ENCODE data around the gene SLC6A6.

GRCh38 chr3:14536837-14537589, 134.6 kb downstream of the SLC6A6 start:
- TF ChIP-seq, protein P1, sequence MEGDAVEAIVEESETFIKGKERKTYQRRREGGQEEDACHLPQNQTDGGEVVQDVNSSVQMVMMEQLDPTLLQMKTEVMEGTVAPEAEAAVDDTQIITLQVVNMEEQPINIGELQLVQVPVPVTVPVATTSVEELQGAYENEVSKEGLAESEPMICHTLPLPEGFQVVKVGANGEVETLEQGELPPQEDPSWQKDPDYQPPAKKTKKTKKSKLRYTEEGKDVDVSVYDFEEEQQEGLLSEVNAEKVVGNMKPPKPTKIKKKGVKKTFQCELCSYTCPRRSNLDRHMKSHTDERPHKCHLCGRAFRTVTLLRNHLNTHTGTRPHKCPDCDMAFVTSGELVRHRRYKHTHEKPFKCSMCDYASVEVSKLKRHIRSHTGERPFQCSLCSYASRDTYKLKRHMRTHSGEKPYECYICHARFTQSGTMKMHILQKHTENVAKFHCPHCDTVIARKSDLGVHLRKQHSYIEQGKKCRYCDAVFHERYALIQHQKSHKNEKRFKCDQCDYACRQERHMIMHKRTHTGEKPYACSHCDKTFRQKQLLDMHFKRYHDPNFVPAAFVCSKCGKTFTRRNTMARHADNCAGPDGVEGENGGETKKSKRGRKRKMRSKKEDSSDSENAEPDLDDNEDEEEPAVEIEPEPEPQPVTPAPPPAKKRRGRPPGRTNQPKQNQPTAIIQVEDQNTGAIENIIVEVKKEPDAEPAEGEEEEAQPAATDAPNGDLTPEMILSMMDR (IDR thresholded peaks at IDR 0.05), result no peak
- TF ChIP-seq, protein P2, sequence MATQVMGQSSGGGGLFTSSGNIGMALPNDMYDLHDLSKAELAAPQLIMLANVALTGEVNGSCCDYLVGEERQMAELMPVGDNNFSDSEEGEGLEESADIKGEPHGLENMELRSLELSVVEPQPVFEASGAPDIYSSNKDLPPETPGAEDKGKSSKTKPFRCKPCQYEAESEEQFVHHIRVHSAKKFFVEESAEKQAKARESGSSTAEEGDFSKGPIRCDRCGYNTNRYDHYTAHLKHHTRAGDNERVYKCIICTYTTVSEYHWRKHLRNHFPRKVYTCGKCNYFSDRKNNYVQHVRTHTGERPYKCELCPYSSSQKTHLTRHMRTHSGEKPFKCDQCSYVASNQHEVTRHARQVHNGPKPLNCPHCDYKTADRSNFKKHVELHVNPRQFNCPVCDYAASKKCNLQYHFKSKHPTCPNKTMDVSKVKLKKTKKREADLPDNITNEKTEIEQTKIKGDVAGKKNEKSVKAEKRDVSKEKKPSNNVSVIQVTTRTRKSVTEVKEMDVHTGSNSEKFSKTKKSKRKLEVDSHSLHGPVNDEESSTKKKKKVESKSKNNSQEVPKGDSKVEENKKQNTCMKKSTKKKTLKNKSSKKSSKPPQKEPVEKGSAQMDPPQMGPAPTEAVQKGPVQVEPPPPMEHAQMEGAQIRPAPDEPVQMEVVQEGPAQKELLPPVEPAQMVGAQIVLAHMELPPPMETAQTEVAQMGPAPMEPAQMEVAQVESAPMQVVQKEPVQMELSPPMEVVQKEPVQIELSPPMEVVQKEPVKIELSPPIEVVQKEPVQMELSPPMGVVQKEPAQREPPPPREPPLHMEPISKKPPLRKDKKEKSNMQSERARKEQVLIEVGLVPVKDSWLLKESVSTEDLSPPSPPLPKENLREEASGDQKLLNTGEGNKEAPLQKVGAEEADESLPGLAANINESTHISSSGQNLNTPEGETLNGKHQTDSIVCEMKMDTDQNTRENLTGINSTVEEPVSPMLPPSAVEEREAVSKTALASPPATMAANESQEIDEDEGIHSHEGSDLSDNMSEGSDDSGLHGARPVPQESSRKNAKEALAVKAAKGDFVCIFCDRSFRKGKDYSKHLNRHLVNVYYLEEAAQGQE (IDR thresholded peaks at IDR 0.05; ENCODE audit: low read depth, low read length), result no peak
- TF ChIP-seq, protein P3, sequence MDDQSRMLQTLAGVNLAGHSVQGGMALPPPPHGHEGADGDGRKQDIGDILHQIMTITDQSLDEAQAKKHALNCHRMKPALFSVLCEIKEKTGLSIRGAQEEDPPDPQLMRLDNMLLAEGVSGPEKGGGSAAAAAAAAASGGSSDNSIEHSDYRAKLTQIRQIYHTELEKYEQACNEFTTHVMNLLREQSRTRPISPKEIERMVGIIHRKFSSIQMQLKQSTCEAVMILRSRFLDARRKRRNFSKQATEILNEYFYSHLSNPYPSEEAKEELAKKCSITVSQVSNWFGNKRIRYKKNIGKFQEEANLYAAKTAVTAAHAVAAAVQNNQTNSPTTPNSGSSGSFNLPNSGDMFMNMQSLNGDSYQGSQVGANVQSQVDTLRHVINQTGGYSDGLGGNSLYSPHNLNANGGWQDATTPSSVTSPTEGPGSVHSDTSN (IDR thresholded peaks at IDR 0.05), result no peak
- TF ChIP-seq MAX (IDR thresholded peaks at IDR 0.05; ENCODE audit: low read depth), result no peak
- no peak for TF ChIP-seq POLR2AphosphoS5 (IDR thresholded peaks at IDR 0.05; ENCODE audit: low read depth, low read length)
- TF ChIP-seq FOXM1 (IDR thresholded peaks at IDR 0.05; ENCODE audit: low read depth), result no peak
- no peak for TF ChIP-seq RAD21 (IDR thresholded peaks at IDR 0.05; ENCODE audit: low read length)
- TF ChIP-seq, protein P4, sequence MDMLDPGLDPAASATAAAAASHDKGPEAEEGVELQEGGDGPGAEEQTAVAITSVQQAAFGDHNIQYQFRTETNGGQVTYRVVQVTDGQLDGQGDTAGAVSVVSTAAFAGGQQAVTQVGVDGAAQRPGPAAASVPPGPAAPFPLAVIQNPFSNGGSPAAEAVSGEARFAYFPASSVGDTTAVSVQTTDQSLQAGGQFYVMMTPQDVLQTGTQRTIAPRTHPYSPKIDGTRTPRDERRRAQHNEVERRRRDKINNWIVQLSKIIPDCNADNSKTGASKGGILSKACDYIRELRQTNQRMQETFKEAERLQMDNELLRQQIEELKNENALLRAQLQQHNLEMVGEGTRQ (IDR thresholded peaks at IDR 0.05; ENCODE audit: borderline replicate concordance, low read depth, low read length), result no peak
- TF ChIP-seq YY1 (IDR thresholded peaks at IDR 0.05; ENCODE audit: low read depth), result no peak
- no peak for TF ChIP-seq RXRA (IDR thresholded peaks at IDR 0.05; ENCODE audit: borderline replicate concordance, low read depth)
- no peak for TF ChIP-seq TAF1 (IDR thresholded peaks at IDR 0.05; ENCODE audit: borderline replicate concordance, low read depth, low read length)
- no peak for TF ChIP-seq EP300 (IDR thresholded peaks at IDR 0.05; ENCODE audit: borderline replicate concordance in 1 of 2, low read depth in 1 of 2, low read length in 1 of 2)
- TF ChIP-seq JUND (IDR thresholded peaks at IDR 0.05), result no peak
- TF ChIP-seq NRF1 (IDR thresholded peaks at IDR 0.05; ENCODE audit: low read depth, low read length), result no peak

Data from SK-N-SH (cell line).